Stomach (tissue), 9 donors: ENCODE measurements around the gene CPED1. TPM values are rescaled to one million over a fixed set of nuclear protein-coding genes. Genes with fewer than 3 reads are reported as not detected.

Experiments used
- DNase-seq, 2 donors: peaks; one replicate each; pipeline versions ENCODE4 v3.0.0 to v3.0.0-alpha.2; 2013 to 2019
- H3K27ac ChIP-seq, 5 donors: fragments of 200-600 bp in 4 of 5; sonication (generic) in 4 of 5; one replicate each; pipeline ENCODE4 v1.5.1; 2013 to 2019; ENCODE audit warnings: mild to moderate bottlenecking in 1 of 5, moderate library complexity in 1 of 5
- H3K27me3 ChIP-seq, 3 donors: fragments of 200-600 bp; sonication (generic); one replicate each; pipeline ENCODE4 v1.5.1; 2017 to 2019; ENCODE audit warnings: mixed run types in 1 of 3
- H3K36me3 ChIP-seq, 4 donors: fragments of 200-600 bp; sonication (generic); 1 replicate in 3 of 4; 2 replicates in 1 of 4; pipeline ENCODE4 v1.5.1; 2016 to 2019
- H3K4me1 ChIP-seq, 4 donors: fragments of 200-600 bp; sonication (generic); one replicate each; pipeline ENCODE4 v1.5.1; 2016 to 2019
- H3K4me3 ChIP-seq, 4 donors: fragments of 200-600 bp; sonication (generic) in 3 of 4; one replicate each; pipeline ENCODE4 v1.5.1; 2016 to 2019; ENCODE audit warnings: mild to moderate bottlenecking in 1 of 4
- H3K9me3 ChIP-seq, 4 donors: fragments of 200-600 bp; sonication (generic); one replicate each; pipeline ENCODE4 v1.5.1; 2016 to 2019
- EP300 ChIP-seq: sonication (generic); formaldehyde crosslinking; IDR thresholded peaks from one replicate; pipeline ENCODE4 v1.6.1; 2017; ENCODE audit warnings: antibody characterized with exemption
- POLR2A ChIP-seq, 4 donors: fragments of 450-650 bp; IDR thresholded peaks; one replicate each; pipeline ENCODE4 v1.6.1; 2016; ENCODE audit warnings: antibody characterized with exemption in 4 of 4, control low read depth in 2 of 4, mild to moderate bottlenecking in 1 of 4, moderate library complexity in 1 of 4
- POLR2AphosphoS5 ChIP-seq, 3 donors: sonication (generic); formaldehyde crosslinking; IDR thresholded peaks; one replicate each; pipeline ENCODE4 v1.6.1; 2016; ENCODE audit warnings: antibody characterized with exemption in 3 of 3
- WGBS, 5 donors: extraction: QIAGEN DNeasy Blood & Tissue Kit in 3 of 5; methylation state at CpG; one replicate each; pipeline versions ENCODE4 v1.1.5 to v1.1.7; 2013 to 2018; 5-methylcytosine and 5-hydroxymethylcytosine counted together
- intact Hi-C: fragments of 100-400 bp; cut with DNase I; formaldehyde crosslinking; loops from one replicate; pipeline ENCODE4 v1.15.1; 2023; ENCODE audit warnings: low total_unique reads
- polyA plus RNA-seq, 3 donors: library from polyadenylated mRNA; stranded (reverse); fragments of 200-250 nt; gene quantifications; one replicate each; pipeline ENCODE4 v1.2.3, GENCODE V29; 2013
- total RNA-seq, 5 donors: library from RNA; depleted of rRNA; stranded (reverse); fragments of >200 nt; gene quantifications; one replicate each; pipeline versions ENCODE4 v1.1.0 to v1.2.3, GENCODE V29; 2014 to 2016
- TF ChIP-seq, protein P1 (sequence below), 7 experiments: fragments of 450-650 bp in 4 of 7; fragments of 200-600 bp in 3 of 7; sonication (generic) in 3 of 7; IDR thresholded peaks; one replicate each; pipeline ENCODE4 v1.5.1; 2016 to 2019; ENCODE audit warnings: antibody characterized with exemption in 7 of 7, control low read depth in 2 of 7, mild to moderate bottlenecking in 1 of 7
- donor health status: healthy with polysubstance abuse.
- donor health status: Bipolar disorder and iron deficiency.
- donor health status: healthy.

Gene CPED1
- total and polyA plus RNA-seq, 8 donors, result 3.0 to 58.7 (median 15.9) TPM

DNA sequence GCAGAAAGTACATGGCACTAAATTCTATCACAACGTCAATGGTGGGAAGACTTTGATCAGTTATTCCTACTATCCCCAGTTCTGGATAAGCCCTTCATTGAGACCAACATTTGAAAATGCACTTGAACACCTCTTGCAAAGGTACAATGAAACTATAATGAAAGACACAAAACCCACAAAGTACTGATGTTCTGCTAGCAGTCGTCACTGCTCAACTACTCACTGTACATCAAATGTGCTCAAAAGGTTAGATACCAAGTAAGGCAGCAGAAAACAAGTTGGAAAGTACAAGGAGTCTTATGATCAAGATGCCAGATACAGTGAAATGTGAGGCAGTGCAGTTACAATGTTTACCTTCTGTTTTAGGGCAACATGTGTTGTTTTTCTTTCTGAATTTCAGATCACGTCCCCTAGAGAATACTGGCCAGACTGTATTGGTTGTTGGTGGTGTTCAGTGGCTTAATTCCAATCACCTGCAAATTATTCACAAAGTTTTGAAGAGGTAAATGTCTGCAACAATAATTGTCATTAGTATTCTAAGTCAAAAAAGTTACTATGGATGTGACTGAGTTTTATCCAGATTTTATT lies 277.9 kb downstream of the CPED1 start:
- peaks cover 0 to 27% (median 8%) of the 10 kb centered on the region in 4 donors for H3K36me3 ChIP-seq
- H3K9me3 ChIP-seq, result no peaks in the 10 kb centered on the region
- H3K27ac ChIP-seq, result no peak overlapping the region
- H3K27me3 ChIP-seq, result no peaks in the 10 kb centered on the region
- no peak for DNase-seq
- WGBS, 5 donors, result 69 to 81% (median 78%) methylated on average over 3 of the region's 3 CpGs
- no peak overlapping the region for H3K4me3 ChIP-seq
- TF ChIP-seq POLR2AphosphoS5 (IDR thresholded peaks at IDR 0.05) (no peak), POLR2A (IDR thresholded peaks at IDR 0.05) (no peak), EP300 (no peak)
- TF ChIP-seq, protein P1, sequence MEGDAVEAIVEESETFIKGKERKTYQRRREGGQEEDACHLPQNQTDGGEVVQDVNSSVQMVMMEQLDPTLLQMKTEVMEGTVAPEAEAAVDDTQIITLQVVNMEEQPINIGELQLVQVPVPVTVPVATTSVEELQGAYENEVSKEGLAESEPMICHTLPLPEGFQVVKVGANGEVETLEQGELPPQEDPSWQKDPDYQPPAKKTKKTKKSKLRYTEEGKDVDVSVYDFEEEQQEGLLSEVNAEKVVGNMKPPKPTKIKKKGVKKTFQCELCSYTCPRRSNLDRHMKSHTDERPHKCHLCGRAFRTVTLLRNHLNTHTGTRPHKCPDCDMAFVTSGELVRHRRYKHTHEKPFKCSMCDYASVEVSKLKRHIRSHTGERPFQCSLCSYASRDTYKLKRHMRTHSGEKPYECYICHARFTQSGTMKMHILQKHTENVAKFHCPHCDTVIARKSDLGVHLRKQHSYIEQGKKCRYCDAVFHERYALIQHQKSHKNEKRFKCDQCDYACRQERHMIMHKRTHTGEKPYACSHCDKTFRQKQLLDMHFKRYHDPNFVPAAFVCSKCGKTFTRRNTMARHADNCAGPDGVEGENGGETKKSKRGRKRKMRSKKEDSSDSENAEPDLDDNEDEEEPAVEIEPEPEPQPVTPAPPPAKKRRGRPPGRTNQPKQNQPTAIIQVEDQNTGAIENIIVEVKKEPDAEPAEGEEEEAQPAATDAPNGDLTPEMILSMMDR (IDR thresholded peaks at IDR 0.05), result no peak
- intact Hi-C loops, result no loop called here
- H3K4me1 ChIP-seq, result no peaks in the 10 kb centered on the region

DNA sequence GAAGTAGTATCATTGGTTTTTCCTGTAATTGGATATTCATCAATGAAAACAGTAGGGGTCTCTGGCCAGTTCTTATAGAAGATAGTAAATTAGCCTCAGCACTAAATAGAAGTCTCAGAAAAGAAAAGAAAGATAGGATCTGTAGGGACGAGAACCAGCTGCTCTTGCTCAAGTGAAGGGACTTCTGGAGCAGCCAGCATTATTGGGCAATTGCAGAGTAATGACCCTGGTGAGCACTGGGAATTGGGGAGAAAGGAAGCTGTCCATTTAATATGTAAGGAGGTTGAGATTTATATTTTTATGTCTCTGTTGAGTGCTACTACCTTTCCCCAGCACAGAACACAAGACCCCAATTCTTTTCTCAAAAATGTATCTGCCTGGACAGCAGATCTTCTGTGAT lies 279.1 kb downstream of the CPED1 start:
- no peak for TF ChIP-seq EP300
- TF ChIP-seq, protein P1 (IDR thresholded peaks at IDR 0.05), result no peak
- no peak for TF ChIP-seq POLR2AphosphoS5 (IDR thresholded peaks at IDR 0.05)
- no peak for TF ChIP-seq POLR2A (IDR thresholded peaks at IDR 0.05)
- Histone ChIP-seq H3K9me3 (no peaks in the 10 kb centered on the region), H3K27me3 (no peaks in the 10 kb centered on the region), H3K4me3 (no peak overlapping the region), H3K27ac (no peak overlapping the region), H3K36me3 (peaks cover 0 to 27% (median 8%) of the 10 kb centered on the region in 4 donors), H3K4me1 (no peaks in the 10 kb centered on the region)
- intact Hi-C loops, result no loop called here
- DNase-seq, result no peak
- WGBS, 5 donors, result 54 to 74% (median 69%) methylated on average over 1 of the region's 1 CpG

DNA sequence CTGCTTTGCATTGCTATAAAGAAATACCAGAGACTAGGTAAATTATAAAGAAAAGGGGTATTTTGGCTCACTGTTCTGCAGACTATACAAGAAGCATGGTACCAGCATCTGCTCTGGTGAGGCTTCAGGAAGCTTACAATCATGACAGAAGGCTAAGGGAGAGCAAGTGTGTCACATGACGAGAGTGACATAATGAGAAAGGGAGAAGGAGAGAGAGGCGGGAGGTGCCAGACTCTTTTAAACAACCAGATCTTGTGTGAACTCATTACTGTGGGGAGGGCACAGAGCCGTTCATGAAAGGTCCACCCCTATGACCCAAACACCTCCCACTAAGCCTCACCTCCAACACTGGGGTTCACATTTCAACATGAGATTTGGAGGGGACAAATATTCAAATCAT lies 281.3 kb downstream of the CPED1 start:
- no peaks in the 10 kb centered on the region for H3K27me3 ChIP-seq
- no peak overlapping the region for H3K4me3 ChIP-seq
- WGBS, 5 donors, result 61 to 79% (median 70%) methylated on average over 3 of the region's 3 CpGs
- no peaks in the 10 kb centered on the region for H3K4me1 ChIP-seq
- no peak for DNase-seq
- intact Hi-C loops, result no loop called here
- no peaks in the 10 kb centered on the region for H3K9me3 ChIP-seq
- no peak overlapping the region for H3K27ac ChIP-seq
- peaks cover 0 to 27% (median 8%) of the 10 kb centered on the region in 4 donors for H3K36me3 ChIP-seq
- no peak for TF ChIP-seq POLR2A (IDR thresholded peaks at IDR 0.05)
- no peak for TF ChIP-seq EP300
- TF ChIP-seq POLR2AphosphoS5 (IDR thresholded peaks at IDR 0.05), result no peak
- TF ChIP-seq, protein P1 (IDR thresholded peaks at IDR 0.05), result no peak

DNA sequence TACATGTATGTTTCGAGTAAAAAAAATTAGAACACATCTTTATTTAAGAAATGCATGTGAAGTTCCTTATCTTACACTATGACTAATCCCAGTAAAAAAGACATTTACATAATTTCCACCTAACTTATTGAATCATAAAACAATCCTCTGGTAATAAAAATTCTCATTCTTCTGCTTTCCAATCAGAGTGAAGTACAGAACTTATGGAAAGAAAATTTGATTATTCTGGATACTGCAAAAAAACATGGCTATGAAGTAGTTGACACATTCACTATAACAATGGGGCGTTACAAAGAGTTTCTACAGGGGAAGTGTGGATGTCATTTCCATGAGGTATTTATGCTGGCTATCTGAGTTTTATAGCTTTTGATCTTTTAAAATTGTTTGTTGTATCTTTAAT lies 282.6 kb downstream of the CPED1 start:
- Histone ChIP-seq H3K36me3 (peaks cover 0 to 27% (median 6%) of the 10 kb centered on the region in 4 donors), H3K27ac (no peak overlapping the region), H3K4me1 (no peaks in the 10 kb centered on the region), H3K27me3 (no peaks in the 10 kb centered on the region), H3K4me3 (no peak overlapping the region), H3K9me3 (no peaks in the 10 kb centered on the region)
- intact Hi-C loops, result no loop called here
- TF ChIP-seq, protein P1 (IDR thresholded peaks at IDR 0.05), result no peak
- TF ChIP-seq EP300 (no peak), POLR2AphosphoS5 (IDR thresholded peaks at IDR 0.05) (no peak), POLR2A (IDR thresholded peaks at IDR 0.05) (no peak)
- WGBS, 5 donors, result 83 to 92% (median 84%) methylated on average over 2 of the region's 2 CpGs
- no peak for DNase-seq
